ENCODE measurements around the gene EN2.

The EN2 gene

DNA sequence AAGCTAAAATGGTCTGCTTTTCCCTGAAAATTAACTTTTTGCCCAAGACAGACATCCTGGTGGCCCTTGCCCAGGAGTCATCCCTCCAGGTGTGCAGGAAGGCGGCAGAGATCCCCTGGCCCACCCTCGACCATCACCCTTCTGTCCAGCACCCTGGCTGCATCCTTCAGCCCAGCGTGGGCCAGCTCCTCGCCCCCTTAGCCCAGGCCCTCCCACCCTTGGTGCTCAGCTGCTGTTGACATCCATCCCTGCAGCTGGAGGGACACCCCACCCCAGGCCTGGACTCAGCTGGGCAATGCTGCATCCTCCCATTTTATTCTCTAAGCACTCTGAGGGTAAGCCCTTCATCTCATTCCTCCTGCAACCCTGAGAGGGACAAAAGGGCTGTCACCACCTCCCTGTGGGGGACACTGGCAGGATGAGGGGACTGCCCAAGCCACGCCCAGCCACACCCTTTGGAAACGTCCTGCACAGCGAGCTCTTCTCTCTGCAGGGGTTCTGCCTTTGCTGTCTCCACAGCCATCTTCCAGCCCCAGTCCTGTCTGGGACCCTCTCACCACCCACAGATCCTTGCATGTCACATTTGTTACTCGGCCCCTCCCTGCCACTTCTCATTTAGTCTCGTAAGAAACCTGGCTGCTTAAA is 30.7 kb downstream of the EN2 start:
- Histone ChIP-seq H3K4me3 (no peak overlapping the region), H3K27me3 (peaks cover 0 to 57% of the 10 kb centered on the region in 2 donors), H3K9me3 (no peaks in the 10 kb centered on the region), H3K27ac (no peak overlapping the region), H3K4me1 (peaks cover 0 to 16% (median 11%) of the 10 kb centered on the region in 4 donors), H3K36me3 (no peaks in the 10 kb centered on the region)
- TF ChIP-seq, protein P1, sequence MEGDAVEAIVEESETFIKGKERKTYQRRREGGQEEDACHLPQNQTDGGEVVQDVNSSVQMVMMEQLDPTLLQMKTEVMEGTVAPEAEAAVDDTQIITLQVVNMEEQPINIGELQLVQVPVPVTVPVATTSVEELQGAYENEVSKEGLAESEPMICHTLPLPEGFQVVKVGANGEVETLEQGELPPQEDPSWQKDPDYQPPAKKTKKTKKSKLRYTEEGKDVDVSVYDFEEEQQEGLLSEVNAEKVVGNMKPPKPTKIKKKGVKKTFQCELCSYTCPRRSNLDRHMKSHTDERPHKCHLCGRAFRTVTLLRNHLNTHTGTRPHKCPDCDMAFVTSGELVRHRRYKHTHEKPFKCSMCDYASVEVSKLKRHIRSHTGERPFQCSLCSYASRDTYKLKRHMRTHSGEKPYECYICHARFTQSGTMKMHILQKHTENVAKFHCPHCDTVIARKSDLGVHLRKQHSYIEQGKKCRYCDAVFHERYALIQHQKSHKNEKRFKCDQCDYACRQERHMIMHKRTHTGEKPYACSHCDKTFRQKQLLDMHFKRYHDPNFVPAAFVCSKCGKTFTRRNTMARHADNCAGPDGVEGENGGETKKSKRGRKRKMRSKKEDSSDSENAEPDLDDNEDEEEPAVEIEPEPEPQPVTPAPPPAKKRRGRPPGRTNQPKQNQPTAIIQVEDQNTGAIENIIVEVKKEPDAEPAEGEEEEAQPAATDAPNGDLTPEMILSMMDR (IDR thresholded peaks at IDR 0.05): no peak
- intact Hi-C loops (cut with DNase I; ENCODE audit: low total_unique reads): no loop called here
- no peak for DNase-seq

DNA sequence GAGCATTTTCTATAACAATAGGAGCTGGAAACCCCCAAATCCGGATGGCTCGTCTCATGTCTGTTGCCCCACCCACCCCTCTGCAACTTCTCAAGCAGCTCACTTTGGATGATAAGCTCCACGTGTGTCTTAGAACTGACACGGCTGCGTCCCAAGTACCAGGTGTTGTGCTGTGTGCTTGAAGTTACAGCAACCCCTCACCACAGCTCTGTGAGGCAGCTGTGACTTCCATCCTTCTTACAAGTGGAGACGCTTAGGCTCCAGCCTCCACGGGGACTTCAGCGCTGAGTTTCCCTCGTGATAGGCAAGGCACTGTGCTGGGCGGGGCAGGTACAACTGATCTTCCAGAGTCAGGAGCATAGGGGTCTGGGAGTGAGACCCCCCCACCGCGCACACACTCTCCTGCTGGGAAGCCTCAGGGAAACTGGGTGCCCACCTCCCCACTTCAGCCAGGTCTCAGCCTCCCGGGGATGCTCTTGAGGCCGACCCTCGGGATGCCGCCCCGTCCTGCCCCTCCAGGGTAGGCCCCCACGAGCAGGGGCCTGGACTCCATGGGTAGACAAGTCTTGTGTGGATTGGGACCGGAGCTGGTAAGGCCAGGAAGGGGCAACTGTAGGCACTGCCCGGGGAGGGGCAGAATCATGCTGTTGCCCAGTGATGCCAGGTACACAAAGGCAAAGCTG is 31.4 kb downstream of the EN2 start:
- Histone ChIP-seq H3K4me3 (no peak overlapping the region), H3K9me3 (no peaks in the 10 kb centered on the region), H3K27ac (no peak overlapping the region), H3K27me3 (peaks cover 0 to 59% of the 10 kb centered on the region in 2 donors), H3K4me1 (peaks cover 0 to 16% (median 11%) of the 10 kb centered on the region in 4 donors), H3K36me3 (no peaks in the 10 kb centered on the region)
- no peak for DNase-seq
- TF ChIP-seq, protein P1 (IDR thresholded peaks at IDR 0.05): no peak
- intact Hi-C loops (cut with DNase I; ENCODE audit: low total_unique reads): no loop called here

DNA sequence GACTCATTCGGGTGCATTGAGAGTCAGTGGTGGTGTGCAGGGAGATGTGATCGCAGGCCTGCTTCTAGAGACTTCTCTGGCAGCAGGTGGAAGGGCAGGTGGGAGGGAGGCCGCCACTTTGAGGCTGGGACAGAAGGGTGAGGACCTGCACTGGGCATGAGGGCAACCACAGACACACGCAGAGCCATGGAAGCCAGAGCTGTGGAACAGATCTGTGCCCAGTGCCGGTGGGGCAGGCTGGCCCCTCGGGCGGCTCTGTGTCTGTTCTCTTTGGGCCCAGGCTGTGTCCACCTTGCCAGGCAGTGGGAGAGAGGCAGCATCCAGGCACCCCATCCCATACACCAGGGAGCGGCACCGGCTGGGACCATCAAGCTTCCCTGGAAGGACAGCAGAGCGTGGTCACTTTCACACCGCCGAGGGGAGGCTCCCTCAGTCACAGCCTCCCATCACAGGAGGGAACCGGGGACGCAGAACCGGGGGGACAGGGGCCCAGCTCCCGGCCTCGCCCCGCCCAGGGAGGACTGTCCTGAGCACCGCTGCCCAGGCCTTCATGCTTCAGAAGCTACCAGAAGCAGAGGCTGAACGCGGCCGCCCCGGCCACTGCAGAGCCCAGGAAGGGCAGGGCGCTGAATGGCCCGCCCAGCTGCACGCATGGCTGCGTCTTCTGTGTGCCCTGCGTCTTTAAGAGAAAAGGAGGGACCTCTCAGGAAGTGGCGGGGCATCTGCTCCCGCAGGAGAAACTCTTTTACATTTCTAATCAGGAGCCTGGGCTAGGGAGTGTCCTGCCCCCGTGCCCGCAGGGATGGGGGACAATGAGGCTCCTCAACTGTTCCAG is 32.1 kb downstream of the EN2 start:
- intact Hi-C loops (cut with DNase I; ENCODE audit: low total_unique reads): no loop called here
- peaks cover 0 to 16% (median 11%) of the 10 kb centered on the region in 4 donors for H3K4me1 ChIP-seq
- no peak for DNase-seq
- peak overlapping the region; percentile 35 to 54 for H3K4me3 ChIP-seq
- TF ChIP-seq, protein P1 (IDR thresholded peaks at IDR 0.05): no peak
- H3K36me3 ChIP-seq: no peaks in the 10 kb centered on the region
- peaks cover 0 to 57% of the 10 kb centered on the region in 2 donors for H3K27me3 ChIP-seq
- H3K27ac ChIP-seq: peak overlapping the region in 1 of 2 donors; percentile 19
- no peaks in the 10 kb centered on the region for H3K9me3 ChIP-seq

DNA sequence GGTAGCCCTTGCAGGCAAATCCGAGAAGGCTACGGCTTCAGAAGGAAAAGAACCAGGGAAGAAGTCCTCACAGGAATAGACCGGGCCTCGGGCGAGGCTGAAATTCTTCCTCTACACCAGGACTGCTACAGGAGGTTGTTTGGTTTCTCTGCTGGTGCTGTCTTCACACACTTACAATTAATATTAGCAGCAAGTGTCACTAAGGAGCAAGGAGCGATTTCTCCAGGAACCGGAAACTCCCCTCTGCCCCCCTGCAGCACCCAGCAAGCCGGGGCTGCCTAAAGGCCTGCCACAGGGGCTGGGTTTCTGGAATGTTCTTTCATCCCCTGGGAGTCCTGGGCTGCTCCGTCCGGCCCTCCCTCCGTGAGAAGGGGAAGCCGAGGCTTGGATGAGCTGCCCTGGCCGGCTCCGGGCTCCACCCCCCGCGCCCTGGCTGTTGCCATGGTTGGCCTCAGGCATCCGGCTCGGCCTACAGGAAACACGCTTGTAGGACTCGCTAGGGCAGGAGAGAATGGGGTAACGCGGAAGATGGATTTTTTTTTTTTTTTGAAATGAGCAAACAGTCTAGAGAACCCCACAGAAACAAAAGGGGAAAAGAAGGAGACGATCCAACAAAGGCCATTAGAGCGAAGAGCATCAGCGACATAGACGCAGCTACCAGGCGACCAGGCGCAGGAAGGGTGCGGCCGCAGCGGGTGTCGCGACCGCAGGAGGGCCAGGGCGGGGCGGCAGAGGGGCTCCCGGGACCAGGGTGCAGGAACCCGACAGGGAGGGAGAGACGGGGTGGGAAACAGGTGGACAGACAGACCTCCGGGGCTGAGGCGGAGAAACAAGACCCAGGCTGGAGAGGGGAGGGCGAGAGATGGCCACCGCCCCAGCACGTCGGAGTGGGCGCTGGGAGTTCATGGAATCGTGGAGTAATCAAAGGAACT is 33.0 kb downstream of the EN2 start:
- intact Hi-C loops (cut with DNase I; ENCODE audit: low total_unique reads): no loop called here
- DNase-seq: no peak
- TF ChIP-seq, protein P1 (IDR thresholded peaks at IDR 0.05): no peak
- Histone ChIP-seq H3K36me3 (no peaks in the 10 kb centered on the region), H3K9me3 (no peaks in the 10 kb centered on the region), H3K27me3 (peaks cover 0 to 59% of the 10 kb centered on the region in 2 donors), H3K27ac (peak overlapping the region in 1 of 2 donors; percentile 19), H3K4me3 (peak overlapping the region; percentile 35 to 54), H3K4me1 (peaks cover 0 to 16% (median 11%) of the 10 kb centered on the region in 4 donors)

DNA sequence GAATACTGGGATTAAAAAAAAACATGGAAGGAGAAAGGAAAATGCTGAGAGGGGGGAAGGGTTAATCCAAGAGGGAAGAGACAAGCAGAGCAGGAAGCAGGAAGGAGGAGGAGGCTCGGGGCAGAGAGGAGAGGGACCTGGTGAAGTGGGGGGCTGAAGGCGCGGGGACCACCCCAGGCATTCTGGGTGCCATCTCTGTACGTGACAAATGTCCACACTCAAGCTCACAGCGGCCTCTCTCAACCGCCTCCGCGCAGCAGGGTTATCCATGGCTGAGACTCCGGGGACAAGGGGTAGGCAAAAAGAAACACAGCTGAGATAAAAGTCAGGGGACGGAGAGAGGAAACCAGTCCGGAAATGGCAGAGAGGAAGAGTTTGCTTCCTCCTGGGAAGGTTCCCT is 33.9 kb downstream of the EN2 start:
- Histone ChIP-seq H3K4me3 (no peak overlapping the region), H3K9me3 (no peaks in the 10 kb centered on the region), H3K4me1 (peaks cover 0 to 16% (median 11%) of the 10 kb centered on the region in 4 donors), H3K27me3 (peaks cover 0 to 60% of the 10 kb centered on the region in 2 donors), H3K36me3 (no peaks in the 10 kb centered on the region), H3K27ac (no peak overlapping the region)
- DNase-seq: no peak
- TF ChIP-seq, protein P1 (IDR thresholded peaks at IDR 0.05): no peak
- intact Hi-C loops (cut with DNase I; ENCODE audit: low total_unique reads): no loop called here
